HepG2 (cell line): Measurements from ENCODE around the gene ZNF563. TPM values are rescaled to one million over a fixed set of nuclear protein-coding genes. Genes with fewer than 3 reads are reported as not detected.

Experiments used
- ATM ChIP-seq: fragments of 450-650 bp; IDR thresholded peaks from 2 replicates; pipeline ENCODE4 v1.7.1; 2017; ENCODE audit warnings: mild to moderate bottlenecking, borderline replicate concordance
- CREB1 ChIP-seq, 2 experiments: fragments of 450-650 bp in 1 of 2; IDR thresholded peaks; 2 replicates each; pipeline ENCODE4 v1.6.1; 2016 to 2017; ENCODE audit warnings: control low read depth in 1 of 2, mild to moderate bottlenecking in 1 of 2, missing compliant biosample characterization in 1 of 2, missing genetic modification characterization in 1 of 2
- ELF3 ChIP-seq: IDR thresholded peaks from 2 replicates; pipeline ENCODE4 v1.6.1; 2016; ENCODE audit warnings: missing genetic modification reagents, missing compliant biosample characterization
- PTBP1 ChIP-seq: fragments of 200-400 bp; formaldehyde crosslinking; IDR thresholded peaks from 2 replicates; pipeline ENCODE4 v1.6.1; 2018; ENCODE audit warnings: low read length, low read depth; ENCODE audit not compliant: poor library complexity, severe bottlenecking
- TBX2 ChIP-seq: sonication (generic); formaldehyde crosslinking; IDR thresholded peaks from 2 replicates; pipeline ENCODE4 v1.5.0; 2020; ENCODE audit warnings: missing genetic modification reagents, mild to moderate bottlenecking, borderline replicate concordance
- ZBTB14 ChIP-seq: sonication (generic); formaldehyde crosslinking; IDR thresholded peaks from 2 replicates; pipeline ENCODE4 v1.4.0; 2020; ENCODE audit warnings: missing genetic modification reagents
- ZMAT3 ChIP-seq: sonication (generic); formaldehyde crosslinking; conservative IDR thresholded peaks from 2 replicates; pipeline ENCODE4 v1.7.0; 2021; ENCODE audit warnings: missing genetic modification reagents
- ZNF121 ChIP-seq: sonication (generic); formaldehyde crosslinking; IDR thresholded peaks from 2 replicates; pipeline ENCODE4 v1.5.0; 2020; ENCODE audit warnings: mild to moderate bottlenecking, missing genetic modification reagents
- ZNF580 ChIP-seq: IDR thresholded peaks from 2 replicates; pipeline ENCODE4 v1.6.1; 2016; ENCODE audit warnings: low read depth, borderline replicate concordance
- ZNF609 ChIP-seq: sonication (generic); formaldehyde crosslinking; IDR thresholded peaks from 2 replicates; pipeline ENCODE4 v1.4.0; 2020; ENCODE audit warnings: mild to moderate bottlenecking, missing genetic modification reagents, borderline replicate concordance
- ZNF614 ChIP-seq: IDR thresholded peaks from 2 replicates; pipeline ENCODE4 v1.6.1; 2018; ENCODE audit warnings: missing biosample characterization, missing genetic modification reagents, inconsistent platforms, borderline replicate concordance
- ZNF790 ChIP-seq: sonication (generic); formaldehyde crosslinking; IDR thresholded peaks from 2 replicates; pipeline ENCODE4 v1.8.0; 2022; ENCODE audit warnings: missing genetic modification reagents, mild to moderate bottlenecking, borderline replicate concordance
- polyA plus RNA-seq, 8 experiments: library from polyadenylated mRNA; depleted of rRNA in 3 of 8; stranded (reverse) in 7 of 8; unstranded in 1 of 8; fragments of >200 nt; fragmentation: Illumina TruSeq in 4 of 8; extraction: Trizol in 4 of 8; gene quantifications; 2 replicates each; pipeline versions ENCODE4 v1.2.1 to v1.2.3, GENCODE V29; 2011 to 2016; ENCODE audit warnings: low read depth in 4 of 8, missing spikeins in 1 of 8, mixed read lengths in 1 of 8; ENCODE audit not compliant: insufficient read depth in 1 of 8
- total RNA-seq, 5 experiments: library from RNA; depleted of rRNA; stranded (reverse); fragments of >200 nt; fragmentation: Illumina TruSeq; extraction: Trizol; gene quantifications; 2 replicates each; pipeline ENCODE4 v1.2.3, GENCODE V29; 2016; ENCODE audit warnings: low read depth in 1 of 5
- TF ChIP-seq, protein P1 (sequence below): IDR thresholded peaks from 2 replicates; pipeline ENCODE4 v1.6.1; 2016; ENCODE audit warnings: low read depth
- TF ChIP-seq, protein P2 (sequence below), 2 experiments: sonication (generic) in 1 of 2; formaldehyde crosslinking in 1 of 2; IDR thresholded peaks; 2 replicates each; pipeline versions ENCODE4 v1.4.0 to v1.6.1; 2016 to 2020; ENCODE audit warnings: borderline replicate concordance in 1 of 2, low read depth in 1 of 2, mild to moderate bottlenecking in 1 of 2, missing genetic modification reagents in 1 of 2

Gene ZNF563
- total and polyA plus RNA-seq, 2 of the 13 experiments (the other 11 are each of a cell fraction or from before 2014, with no cell fraction given), result 7.5 to 19.5 TPM

DNA sequence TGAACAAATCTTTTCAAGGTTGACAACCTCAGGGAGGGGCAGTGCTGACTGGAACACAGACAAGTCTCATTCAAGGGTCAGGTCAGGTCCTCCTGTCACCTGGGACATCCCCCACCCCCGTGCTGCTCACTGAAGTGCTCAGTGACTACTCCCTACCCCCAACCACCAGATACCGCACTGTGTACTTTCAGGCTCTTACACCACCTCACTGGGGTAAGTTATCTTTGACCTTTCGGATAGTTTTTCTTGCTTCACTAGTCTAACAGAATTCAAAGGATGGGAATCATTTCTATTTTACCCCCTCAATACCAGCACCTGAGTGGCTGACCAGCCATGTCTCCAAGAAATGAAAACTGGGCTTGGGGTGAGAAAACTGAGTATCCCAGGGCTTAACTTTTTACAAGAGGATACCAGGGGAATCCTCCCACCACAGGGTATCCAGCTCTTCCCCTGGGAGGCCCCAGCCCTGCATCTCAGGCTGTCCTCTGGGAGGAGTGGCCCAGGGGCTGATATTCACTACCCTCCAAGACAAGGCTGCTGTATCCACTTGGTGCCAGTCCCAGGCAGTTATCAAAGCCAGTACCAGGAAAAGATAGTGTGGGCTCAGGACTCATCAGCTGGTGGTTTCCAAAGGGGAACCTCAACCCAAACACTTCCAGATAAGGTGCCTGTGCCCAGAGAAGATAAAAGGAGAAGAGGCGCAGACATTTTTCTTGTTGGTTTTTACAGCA lies 2.1 kb downstream of the ZNF563 start (continued):
- TF ChIP-seq ZNF790 (CRISPR knock-in tag) (no peak), ZMAT3 (CRISPR knock-in tag) (no peak), TBX2 (peak; percentile 86), PTBP1 (no peak), ZNF580 (CRISPR knock-in tag) (peak; percentile 70; the same call in 1 of the 2 replicates), ZBTB14 (CRISPR knock-in tag) (no peak), ZNF121 (CRISPR knock-in tag) (0 out of 2 replicates have a peak, but pooled peaks have one; percentile 24), CREB1 (IDR thresholded peaks at IDR 0.05) (0 out of 2 replicates have a peak, but pooled peaks have one; percentile 9), CREB1 (CRISPR knock-in tag; IDR thresholded peaks at IDR 0.05) (peak; percentile 54; the same call in 1 of the 2 replicates), ELF3 (CRISPR knock-in tag) (0 out of 2 replicates have a peak, but pooled peaks have one; percentile 18), ZNF614 (peak; percentile 45; the same call in 1 of the 2 replicates), ZNF609 (CRISPR knock-in tag) (peak; percentile 94), ATM (no peak)
- TF ChIP-seq, protein P1, sequence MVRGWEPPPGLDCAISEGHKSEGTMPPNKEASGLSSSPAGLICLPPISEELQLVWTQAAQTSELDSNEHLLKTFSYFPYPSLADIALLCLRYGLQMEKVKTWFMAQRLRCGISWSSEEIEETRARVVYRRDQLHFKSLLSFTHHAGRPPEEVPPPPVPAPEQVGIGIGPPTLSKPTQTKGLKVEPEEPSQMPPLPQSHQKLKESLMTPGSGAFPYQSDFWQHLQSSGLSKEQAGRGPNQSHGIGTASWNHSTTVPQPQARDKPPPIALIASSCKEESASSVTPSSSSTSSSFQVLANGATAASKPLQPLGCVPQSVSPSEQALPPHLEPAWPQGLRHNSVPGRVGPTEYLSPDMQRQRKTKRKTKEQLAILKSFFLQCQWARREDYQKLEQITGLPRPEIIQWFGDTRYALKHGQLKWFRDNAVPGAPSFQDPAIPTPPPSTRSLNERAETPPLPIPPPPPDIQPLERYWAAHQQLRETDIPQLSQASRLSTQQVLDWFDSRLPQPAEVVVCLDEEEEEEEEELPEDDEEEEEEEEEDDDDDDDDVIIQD (CRISPR knock-in tag), result peak; percentile 25; the same call in 1 of the 2 replicates
- TF ChIP-seq, protein P2, sequence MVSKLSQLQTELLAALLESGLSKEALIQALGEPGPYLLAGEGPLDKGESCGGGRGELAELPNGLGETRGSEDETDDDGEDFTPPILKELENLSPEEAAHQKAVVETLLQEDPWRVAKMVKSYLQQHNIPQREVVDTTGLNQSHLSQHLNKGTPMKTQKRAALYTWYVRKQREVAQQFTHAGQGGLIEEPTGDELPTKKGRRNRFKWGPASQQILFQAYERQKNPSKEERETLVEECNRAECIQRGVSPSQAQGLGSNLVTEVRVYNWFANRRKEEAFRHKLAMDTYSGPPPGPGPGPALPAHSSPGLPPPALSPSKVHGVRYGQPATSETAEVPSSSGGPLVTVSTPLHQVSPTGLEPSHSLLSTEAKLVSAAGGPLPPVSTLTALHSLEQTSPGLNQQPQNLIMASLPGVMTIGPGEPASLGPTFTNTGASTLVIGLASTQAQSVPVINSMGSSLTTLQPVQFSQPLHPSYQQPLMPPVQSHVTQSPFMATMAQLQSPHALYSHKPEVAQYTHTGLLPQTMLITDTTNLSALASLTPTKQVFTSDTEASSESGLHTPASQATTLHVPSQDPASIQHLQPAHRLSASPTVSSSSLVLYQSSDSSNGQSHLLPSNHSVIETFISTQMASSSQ (IDR thresholded peaks at IDR 0.05; ENCODE audit: low read depth), result peak; percentile 76
- TF ChIP-seq, protein P2 (CRISPR knock-in tag; IDR thresholded peaks at IDR 0.05; ENCODE audit: borderline replicate concordance), result peak; percentile 79; the same call in 1 of the 2 replicates
